Stimulated activated memory B cell treated with anti-CD40 and anti-IgM and Interleukin-4, amounts not matched to agents 10 μg/mL and 1 μg/mL and 100 μg/mL, for 72 hours (primary cell): ENCODE results near the gene CDKL4.
"Not testable (repeated sequence)": the region's sequence is repeated elsewhere in the genome, so short reads cannot be mapped to it uniquely, and the experiment has no call there.

Source experiments
- ATAC-seq: fragments of 150-1000 bp; cut with Tn5 transposase; 2 replicates; pipeline ENCODE4 v1.10.0; 2021
- H3K27ac Mint-ChIP-seq: one replicate; pipeline ENCODE4 v1.8.0; 2022; ENCODE audit warnings: mild to moderate bottlenecking, mixed read lengths
- H3K27me3 Mint-ChIP-seq: one replicate; pipeline ENCODE4 v1.8.0; 2022; ENCODE audit warnings: mixed read lengths
- H3K36me3 Mint-ChIP-seq: one replicate; pipeline ENCODE4 v1.8.0; 2022; ENCODE audit warnings: mixed read lengths
- H3K4me1 Mint-ChIP-seq: one replicate; pipeline ENCODE4 v1.8.0; 2022; ENCODE audit warnings: mixed read lengths
- H3K4me3 Mint-ChIP-seq: one replicate; pipeline ENCODE4 v1.8.0; 2022; ENCODE audit warnings: mild to moderate bottlenecking, moderate library complexity, mixed read lengths
- H3K9me3 Mint-ChIP-seq: one replicate; pipeline ENCODE4 v1.8.0; 2022; ENCODE audit warnings: mixed read lengths

Gene CDKL4

GRCh38 chr2:39246382-39246980 lies 2.7 kb upstream of the CDKL4 start:
- ATAC-seq: no peak
- H3K9me3 Mint-ChIP-seq: peaks cover 2% of the 10 kb centered on the region
- H3K27me3 Mint-ChIP-seq: no peaks in the 10 kb centered on the region
- peaks cover 14% of the 10 kb centered on the region for H3K4me1 Mint-ChIP-seq
- H3K27ac Mint-ChIP-seq: no peak overlapping the region
- H3K4me3 Mint-ChIP-seq: peak overlapping the region; percentile 1
- peaks cover 17% of the 10 kb centered on the region for H3K36me3 Mint-ChIP-seq

- Mint-ChIP-seq H3K4me1 (peaks cover 14% of the 10 kb centered on the region), H3K4me3 (peak overlapping the region; percentile 73), H3K27ac (peak overlapping the region; percentile 66)
- not testable (repeated sequence) for H3K27me3 Mint-ChIP-seq, H3K9me3 Mint-ChIP-seq, ATAC-seq, H3K36me3 Mint-ChIP-seq
Observed at GRCh38 chr2:39244963-39245625, 1.3 kb upstream of the CDKL4 start.

DNA sequence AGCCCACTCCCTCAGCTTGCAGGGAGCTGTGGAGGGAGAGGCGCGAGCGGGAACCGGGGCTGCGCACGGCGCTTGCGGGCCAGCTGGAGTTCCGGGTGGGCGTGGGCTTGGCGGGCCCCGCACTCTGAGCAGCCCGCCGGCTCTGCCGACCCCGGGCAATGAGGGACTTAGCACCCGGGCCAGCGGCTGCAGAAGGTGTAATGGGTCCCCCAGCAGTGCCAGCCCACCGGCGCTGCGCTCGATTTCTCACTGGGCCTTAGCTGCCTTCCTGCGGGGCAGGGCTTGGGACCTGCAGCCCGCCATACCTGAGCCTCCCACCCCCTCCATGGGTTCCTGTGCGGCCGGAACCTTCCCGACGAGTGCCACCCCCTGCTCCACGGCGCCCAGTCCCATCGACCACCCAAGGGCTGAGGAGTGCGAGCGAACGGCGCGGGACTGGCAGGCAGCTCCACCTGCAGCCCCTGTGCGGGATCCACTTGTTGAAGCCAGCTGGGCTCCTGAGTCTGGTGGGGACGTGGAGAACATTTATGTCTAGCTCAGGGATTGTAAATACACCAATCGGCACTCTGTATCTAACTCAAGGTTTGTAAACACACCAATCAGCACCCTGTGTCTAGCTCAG lies 582 bp upstream of the CDKL4 start:
- H3K27ac Mint-ChIP-seq: peak overlapping the region; percentile 66

GRCh38 chr2:39241588-39241987 lies 2.2 kb downstream of the CDKL4 start:
- ATAC-seq: no peak
- H3K4me3 Mint-ChIP-seq: no peak overlapping the region
- peaks cover 14% of the 10 kb centered on the region for H3K4me1 Mint-ChIP-seq
- peaks cover 3% of the 10 kb centered on the region for H3K36me3 Mint-ChIP-seq
- no peaks in the 10 kb centered on the region for H3K27me3 Mint-ChIP-seq
- H3K27ac Mint-ChIP-seq: no peak overlapping the region
- no peaks in the 10 kb centered on the region for H3K9me3 Mint-ChIP-seq

More for the DNA sequence above, 582 bp upstream of the CDKL4 start:
- Mint-ChIP-seq H3K4me3 (peak overlapping the region; percentile 73), H3K4me1 (peaks cover 14% of the 10 kb centered on the region)
- not testable (repeated sequence) for H3K36me3 Mint-ChIP-seq, H3K27me3 Mint-ChIP-seq, H3K9me3 Mint-ChIP-seq, ATAC-seq

DNA sequence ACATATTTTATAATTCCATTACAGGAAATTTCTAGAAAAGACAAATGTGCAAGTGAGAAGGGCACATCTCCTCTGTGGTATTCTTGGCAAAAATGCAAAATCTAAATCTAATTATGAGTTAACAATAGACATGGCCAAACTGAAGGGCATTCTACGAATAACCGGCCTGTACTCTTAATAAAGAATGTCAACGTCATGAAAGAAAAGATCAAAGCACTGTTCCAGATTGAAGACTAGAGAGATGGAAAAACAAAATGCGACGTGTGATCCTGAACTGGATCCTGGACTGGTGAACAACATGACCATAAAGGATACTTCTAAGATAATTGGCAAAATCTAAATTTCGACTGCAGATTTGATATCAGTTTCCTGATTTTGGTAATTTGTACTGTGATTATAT lies 3.0 kb downstream of the CDKL4 start:
- no peak overlapping the region for H3K4me3 Mint-ChIP-seq
- peaks cover 7% of the 10 kb centered on the region for H3K4me1 Mint-ChIP-seq
- H3K9me3 Mint-ChIP-seq: peaks cover 2% of the 10 kb centered on the region
- no peak for ATAC-seq
- no peak overlapping the region for H3K27ac Mint-ChIP-seq
- no peaks in the 10 kb centered on the region for H3K27me3 Mint-ChIP-seq
- H3K36me3 Mint-ChIP-seq: peaks cover 11% of the 10 kb centered on the region

DNA sequence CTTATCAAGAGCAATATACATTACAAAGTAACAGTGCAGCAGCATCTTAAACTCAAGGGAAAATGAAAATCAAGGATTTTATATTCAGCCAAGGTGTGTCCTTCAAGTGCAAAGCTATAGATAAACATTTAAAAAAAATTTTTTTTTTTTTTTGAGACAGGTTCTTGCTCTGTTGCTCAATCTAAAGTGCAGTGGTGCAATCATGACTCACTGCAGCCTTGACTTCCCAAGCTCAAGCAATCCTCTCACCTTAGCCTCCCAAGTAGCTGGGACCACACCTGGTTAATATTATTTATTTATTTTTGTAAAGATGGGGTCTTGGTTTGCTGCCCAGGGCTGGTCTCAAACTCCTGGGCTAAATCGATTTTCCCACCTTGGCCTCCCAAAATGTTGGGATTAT lies 9.0 kb downstream of the CDKL4 start:
- Mint-ChIP-seq H3K4me3 (no peak overlapping the region), H3K4me1 (no peaks in the 10 kb centered on the region), H3K9me3 (peaks cover 8% of the 10 kb centered on the region), H3K27me3 (no peaks in the 10 kb centered on the region), H3K36me3 (peaks cover 20% of the 10 kb centered on the region), H3K27ac (no peak overlapping the region)
- no peak for ATAC-seq

DNA sequence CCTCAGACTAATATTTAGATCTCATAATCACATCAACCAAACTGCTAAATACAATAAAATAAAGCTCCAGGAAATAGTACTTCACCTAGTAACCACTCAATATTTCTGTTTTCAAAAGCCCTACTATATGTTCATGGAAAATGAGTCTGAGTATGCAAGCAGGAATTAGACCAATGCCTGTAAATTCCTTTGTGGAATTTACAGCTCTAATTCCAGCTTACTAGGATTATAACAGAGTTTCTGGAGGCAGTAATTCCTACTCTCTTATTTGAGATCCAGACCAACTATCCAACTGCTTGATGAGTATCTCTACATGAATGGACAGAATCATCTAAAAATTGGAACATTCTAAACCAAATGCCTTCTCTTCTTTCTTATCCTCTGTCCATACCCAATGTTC lies 11.6 kb downstream of the CDKL4 start:
- no peak for ATAC-seq
- Mint-ChIP-seq H3K27ac (no peak overlapping the region), H3K27me3 (no peaks in the 10 kb centered on the region), H3K4me3 (no peak overlapping the region), H3K9me3 (peaks cover 8% of the 10 kb centered on the region), H3K36me3 (peaks cover 20% of the 10 kb centered on the region), H3K4me1 (peaks cover 18% of the 10 kb centered on the region)

DNA sequence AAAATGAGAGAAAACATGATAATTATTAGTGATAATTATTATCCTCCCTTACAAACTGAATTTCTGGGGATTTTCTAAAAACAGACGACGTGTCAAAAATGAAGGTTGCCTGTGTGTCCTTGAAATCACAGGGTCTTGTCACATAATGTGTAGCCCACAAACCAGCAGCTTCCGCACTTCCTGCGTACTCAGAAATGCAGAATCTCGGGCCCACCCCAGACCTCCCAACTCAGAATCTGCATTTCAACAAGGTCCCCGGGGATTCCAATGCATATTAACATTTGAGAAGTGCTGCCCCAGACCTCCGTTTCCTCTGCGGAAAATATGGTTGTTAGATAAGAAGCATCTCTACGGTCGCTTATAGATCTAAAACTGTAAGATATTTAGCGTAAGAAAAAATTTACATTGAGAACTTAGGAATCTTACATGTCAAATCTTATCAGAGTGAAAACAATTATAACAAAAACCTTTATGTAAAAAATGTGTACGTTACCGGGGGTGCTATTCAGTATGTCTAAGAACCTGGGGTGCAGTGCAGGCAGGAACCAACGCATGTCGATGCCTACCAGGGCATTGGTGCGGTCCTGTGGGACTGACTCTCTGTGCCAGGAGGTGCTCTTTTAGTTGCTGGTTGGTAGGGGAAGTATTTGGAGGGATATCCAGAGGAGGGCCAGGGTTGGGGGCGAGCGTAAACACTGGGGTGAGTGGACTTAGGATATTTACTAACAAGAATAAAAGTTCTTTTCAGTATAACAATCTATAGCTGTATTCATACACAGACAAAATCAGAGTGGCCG lies 15.2 kb downstream of the CDKL4 start:
- H3K36me3 Mint-ChIP-seq: no peaks in the 10 kb centered on the region
- peak overlapping the region; percentile 72 for H3K4me3 Mint-ChIP-seq
- ATAC-seq: peak; percentile 55
- H3K27ac Mint-ChIP-seq: peak overlapping the region; percentile 66
- peaks cover 18% of the 10 kb centered on the region for H3K4me1 Mint-ChIP-seq
- H3K9me3 Mint-ChIP-seq: no peaks in the 10 kb centered on the region
- no peaks in the 10 kb centered on the region for H3K27me3 Mint-ChIP-seq

DNA sequence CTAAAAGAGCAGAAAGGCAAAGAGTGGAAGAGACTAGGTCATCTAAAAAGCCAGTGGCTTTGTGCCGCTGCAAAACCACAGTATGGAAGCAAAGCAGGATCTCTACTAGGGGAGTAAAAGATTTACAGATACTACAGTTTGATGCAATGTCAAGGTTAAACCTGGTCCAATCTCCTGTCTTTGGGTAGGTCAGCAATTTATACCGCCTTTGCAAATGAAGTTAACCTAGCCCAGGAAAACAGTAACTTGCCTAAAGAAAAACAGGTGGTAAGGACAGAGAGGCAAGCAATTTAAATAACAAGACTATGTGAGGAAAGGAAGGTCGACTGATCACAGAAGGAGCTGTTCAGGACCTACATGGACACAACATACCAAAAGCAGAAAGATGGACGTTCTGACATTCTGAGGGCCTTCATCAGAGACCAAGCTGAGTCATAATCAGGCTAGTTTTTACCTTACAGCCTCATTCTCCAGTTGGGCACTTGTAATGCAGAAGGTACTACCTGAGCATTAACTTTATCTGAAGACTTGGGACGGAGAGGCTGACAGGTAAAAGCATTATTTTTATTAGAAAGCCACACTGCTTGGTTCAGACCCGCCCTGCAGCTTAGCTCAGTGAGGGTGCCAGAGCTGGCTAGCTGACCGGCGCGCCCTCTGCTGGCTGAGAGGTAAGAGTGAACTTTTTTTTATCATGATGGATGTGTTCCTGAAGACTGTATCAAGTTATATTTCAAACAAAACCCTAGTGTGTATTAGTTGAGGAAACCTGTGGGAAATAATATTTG lies 15.9 kb downstream of the CDKL4 start:
- peak; percentile 90 for ATAC-seq
- H3K27ac Mint-ChIP-seq: peak overlapping the region; percentile 66
- no peaks in the 10 kb centered on the region for H3K27me3 Mint-ChIP-seq
- no peaks in the 10 kb centered on the region for H3K9me3 Mint-ChIP-seq
- peaks cover 18% of the 10 kb centered on the region for H3K4me1 Mint-ChIP-seq
- no peaks in the 10 kb centered on the region for H3K36me3 Mint-ChIP-seq
- H3K4me3 Mint-ChIP-seq: peak overlapping the region; percentile 72

DNA sequence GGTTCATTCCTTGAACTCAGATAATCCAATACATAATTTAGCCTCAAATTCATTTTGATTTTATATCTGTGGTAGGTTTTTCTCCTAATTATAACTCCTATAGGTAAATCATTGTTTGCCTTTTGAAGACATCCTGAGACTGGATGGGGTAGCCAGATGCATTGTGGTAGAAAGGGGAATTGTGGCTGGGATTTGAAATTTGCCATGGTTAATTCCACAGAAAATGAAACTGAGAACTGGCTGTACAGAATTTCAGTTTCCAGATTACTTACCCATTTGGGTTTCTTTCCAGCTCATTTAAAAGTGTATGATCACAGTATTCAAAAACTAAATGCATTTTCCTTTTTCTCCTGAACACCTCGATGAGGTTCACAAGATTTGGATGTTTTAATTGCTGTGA lies 18.2 kb downstream of the CDKL4 start:
- peaks cover 18% of the 10 kb centered on the region for H3K4me1 Mint-ChIP-seq
- ATAC-seq: no peak
- no peaks in the 10 kb centered on the region for H3K9me3 Mint-ChIP-seq
- no peak overlapping the region for H3K4me3 Mint-ChIP-seq
- H3K36me3 Mint-ChIP-seq: no peaks in the 10 kb centered on the region
- no peak overlapping the region for H3K27ac Mint-ChIP-seq
- no peaks in the 10 kb centered on the region for H3K27me3 Mint-ChIP-seq

DNA sequence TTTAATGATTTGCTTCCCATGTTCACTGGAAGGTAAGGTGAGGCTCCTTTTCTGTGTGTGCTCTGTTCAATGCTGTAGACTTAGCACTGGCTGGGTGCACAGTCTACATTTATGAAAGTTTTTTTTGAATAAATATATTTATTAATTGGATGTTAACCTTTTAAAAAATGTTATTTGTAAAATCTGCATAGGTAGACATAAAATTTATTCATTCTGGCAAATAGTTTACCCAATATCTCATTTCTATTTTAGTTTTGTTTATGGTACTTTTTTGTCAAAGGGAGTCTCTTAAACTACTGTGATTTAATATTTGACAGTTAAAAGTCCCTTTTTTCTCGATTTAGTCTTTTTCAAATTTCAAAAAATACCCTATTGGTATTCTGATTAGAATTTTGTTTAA lies 19.9 kb downstream of the CDKL4 start:
- ATAC-seq: no peak
- Mint-ChIP-seq H3K4me3 (no peak overlapping the region), H3K4me1 (peaks cover 16% of the 10 kb centered on the region), H3K36me3 (no peaks in the 10 kb centered on the region), H3K27me3 (no peaks in the 10 kb centered on the region), H3K27ac (no peak overlapping the region), H3K9me3 (no peaks in the 10 kb centered on the region)

DNA sequence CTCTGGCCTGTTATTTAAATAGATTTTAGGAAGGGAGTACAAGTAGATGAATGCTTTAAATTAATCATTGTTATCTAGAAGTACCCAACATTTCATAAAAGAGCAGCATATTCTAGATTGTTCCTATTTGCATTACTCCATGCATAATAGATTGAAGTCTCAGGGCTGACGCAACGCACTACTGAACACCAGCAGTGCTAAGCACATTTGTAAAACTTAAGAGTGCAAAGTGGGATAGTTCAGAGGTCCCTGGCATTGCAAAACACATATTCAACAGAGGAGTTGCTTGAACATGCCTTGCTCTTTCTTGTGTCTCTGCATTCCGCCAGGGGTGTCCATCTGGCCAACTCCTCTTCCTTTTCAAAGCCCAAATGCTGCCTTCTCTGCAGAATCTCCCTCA lies 22.3 kb downstream of the CDKL4 start:
- Mint-ChIP-seq H3K27ac (no peak overlapping the region), H3K4me1 (no peaks in the 10 kb centered on the region), H3K9me3 (no peaks in the 10 kb centered on the region), H3K27me3 (no peaks in the 10 kb centered on the region), H3K36me3 (no peaks in the 10 kb centered on the region), H3K4me3 (no peak overlapping the region)
- no peak for ATAC-seq

DNA sequence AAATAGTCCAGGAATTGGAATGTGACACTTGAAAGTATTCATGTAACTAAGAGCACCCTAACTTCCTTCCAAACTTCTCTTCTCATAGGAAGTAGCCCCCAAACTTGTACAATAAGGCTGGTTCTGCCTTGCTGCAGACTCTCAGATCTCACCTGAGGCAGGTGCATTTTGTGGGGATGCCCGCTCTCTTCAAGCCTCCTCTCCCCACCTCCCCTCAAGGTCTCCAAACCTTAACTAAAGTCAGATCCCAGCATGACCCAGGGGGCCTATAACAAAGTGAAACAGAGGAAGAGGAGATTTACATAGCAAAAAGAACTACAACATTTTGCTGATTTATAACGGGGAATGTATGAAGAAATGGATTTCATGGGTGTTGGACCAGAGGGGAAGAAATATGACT lies 23.6 kb downstream of the CDKL4 start:
- H3K4me3 Mint-ChIP-seq: no peak overlapping the region
- no peak for ATAC-seq
- H3K27me3 Mint-ChIP-seq: no peaks in the 10 kb centered on the region
- no peaks in the 10 kb centered on the region for H3K4me1 Mint-ChIP-seq
- no peak overlapping the region for H3K27ac Mint-ChIP-seq
- no peaks in the 10 kb centered on the region for H3K36me3 Mint-ChIP-seq
- no peaks in the 10 kb centered on the region for H3K9me3 Mint-ChIP-seq

GRCh38 chr2:39218391-39218790 lies 25.4 kb downstream of the CDKL4 start:
- Mint-ChIP-seq H3K4me3 (no peak overlapping the region), H3K9me3 (no peaks in the 10 kb centered on the region), H3K27ac (no peak overlapping the region), H3K4me1 (no peaks in the 10 kb centered on the region), H3K36me3 (no peaks in the 10 kb centered on the region), H3K27me3 (no peaks in the 10 kb centered on the region)
- no peak for ATAC-seq

- no peak overlapping the region for H3K4me3 Mint-ChIP-seq
- no peaks in the 10 kb centered on the region for H3K4me1 Mint-ChIP-seq
- no peak overlapping the region for H3K27ac Mint-ChIP-seq
- ATAC-seq: no peak
- no peaks in the 10 kb centered on the region for H3K36me3 Mint-ChIP-seq
- H3K9me3 Mint-ChIP-seq: no peaks in the 10 kb centered on the region
- H3K27me3 Mint-ChIP-seq: no peaks in the 10 kb centered on the region
Observed at GRCh38 chr2:39217192-39217550, 26.6 kb downstream of the CDKL4 start.
